ENCODE measurements around the gene TTC7B. TPM values are rescaled to one million over a fixed set of nuclear protein-coding genes. Genes with fewer than 3 reads are reported as not detected.

TTC7B gene
- total RNA-seq, 1 donor from 2014 or later = 23.9 TPM

- DNase-seq = no peak
Measured at GRCh38 chr14:90483117-90483516, 333.1 kb downstream of the TTC7B start.

GRCh38 chr14:90475298-90475697 is 340.9 kb downstream of the TTC7B start:
- no peak for DNase-seq

Other genes starting within 250 kb of the TTC7B start
- gene RPS6KA5, start 244.2 kb upstream of the TTC7B start, total RNA-seq = 33.1 TPM